Tibial nerve (tissue), 3 donors: ENCODE data around the gene UQCR11.

ENCODE experiments used
- CTCF ChIP-seq, 5 experiments: fragments of 200-600 bp in 3 of 5; fragments of 450-650 bp in 2 of 5; sonication (generic) in 3 of 5; IDR thresholded peaks; one replicate each; pipeline ENCODE4 v1.5.1; 2016 to 2019; ENCODE audit warnings: antibody characterized with exemption in 5 of 5, mild to moderate bottlenecking in 3 of 5, moderate library complexity in 2 of 5
- POLR2A ChIP-seq, 2 donors: fragments of 450-650 bp; IDR thresholded peaks; one replicate each; pipeline ENCODE4 v1.6.1; 2017; ENCODE audit warnings: antibody characterized with exemption in 2 of 2, mild to moderate bottlenecking in 2 of 2, moderate library complexity in 2 of 2

- TF ChIP-seq CTCF (IDR thresholded peaks at IDR 0.05) = no peak
- no peak for TF ChIP-seq POLR2A (IDR thresholded peaks at IDR 0.05)
Measured at GRCh38 chr19:1621021-1621420, 15.8 kb upstream of the UQCR11 start.
